CD4-positive, alpha-beta T cell treated with Interleukin-12 subunit alpha and Interleukin-12 subunit beta, for 1 hour (primary cell): ENCODE results near the gene LST1.
"Not testable (repeated sequence)": the region's sequence is repeated elsewhere in the genome, so short reads cannot be mapped to it uniquely, and the experiment has no call there.

ENCODE experiments used
- DNase-seq: peaks from one replicate; pipeline ENCODE4 v3.0.0-alpha.2; 2020

The LST1 gene

DNA sequence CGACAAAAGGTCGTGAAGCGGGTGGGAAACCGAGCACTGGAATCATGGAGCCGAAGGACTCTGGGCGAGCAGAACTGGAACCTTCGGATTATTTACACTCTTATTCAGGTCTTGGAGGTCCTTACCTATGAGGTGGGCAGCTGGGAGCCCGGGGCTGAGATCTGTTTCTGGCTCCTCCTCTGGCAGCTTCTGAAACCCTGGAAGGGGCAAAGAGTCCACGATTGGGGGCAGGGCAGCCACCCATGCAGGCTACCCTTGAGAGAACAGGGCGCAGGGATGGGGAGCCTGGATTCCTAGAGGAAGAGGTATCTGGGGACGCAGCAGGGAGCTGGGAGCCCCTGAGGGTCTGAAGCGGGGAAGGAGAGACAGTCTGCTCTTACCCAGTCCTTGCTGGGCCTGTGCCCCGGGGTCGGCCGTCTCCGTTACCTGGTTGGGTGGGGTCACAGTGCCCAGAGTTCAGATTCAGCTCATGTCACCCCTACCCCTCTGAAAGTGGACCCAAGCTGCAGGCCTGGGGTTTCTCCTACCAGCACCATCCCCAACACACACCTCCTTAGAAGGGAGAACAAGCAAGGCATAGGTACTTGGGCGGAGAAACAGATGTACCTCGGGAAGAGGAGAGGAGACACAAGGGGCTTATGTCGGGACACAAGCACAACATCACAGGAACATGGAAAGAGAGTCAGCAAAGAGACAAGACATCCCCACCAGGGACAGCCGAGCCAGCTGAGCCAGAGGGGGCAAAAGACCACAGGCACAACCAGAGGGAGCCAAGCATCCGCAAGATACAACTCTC, 4.4 kb upstream of the LST1 start:
- no peak for DNase-seq

DNA sequence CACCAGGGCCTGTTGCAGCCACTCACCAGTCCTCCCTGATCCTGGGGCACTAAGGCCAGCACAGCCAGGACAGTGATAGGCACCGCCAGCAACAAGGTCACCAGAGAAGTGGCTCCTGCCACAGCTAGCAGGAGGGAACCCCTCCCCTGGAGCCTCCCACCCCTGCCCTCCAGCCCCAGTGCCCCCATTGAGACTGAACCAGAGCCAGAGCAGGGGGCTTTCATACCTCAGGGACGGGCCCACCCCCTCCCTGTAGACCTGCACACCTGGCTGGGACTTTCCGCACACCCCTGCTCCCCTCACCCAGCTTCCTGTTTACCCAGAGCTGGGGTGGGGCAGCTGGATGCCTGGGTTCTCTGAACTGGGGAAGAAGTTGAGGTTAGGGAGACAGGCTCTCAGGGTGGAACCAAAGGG, 3.8 kb upstream of the LST1 start, which contains the start of gene LTB:
Gene LTB (minus strand): TSS at position 195 of the 414 bp plus-strand sequence. CDS start 7 bp downstream, at position 188.
- peak; percentile 84 for DNase-seq

DNA sequence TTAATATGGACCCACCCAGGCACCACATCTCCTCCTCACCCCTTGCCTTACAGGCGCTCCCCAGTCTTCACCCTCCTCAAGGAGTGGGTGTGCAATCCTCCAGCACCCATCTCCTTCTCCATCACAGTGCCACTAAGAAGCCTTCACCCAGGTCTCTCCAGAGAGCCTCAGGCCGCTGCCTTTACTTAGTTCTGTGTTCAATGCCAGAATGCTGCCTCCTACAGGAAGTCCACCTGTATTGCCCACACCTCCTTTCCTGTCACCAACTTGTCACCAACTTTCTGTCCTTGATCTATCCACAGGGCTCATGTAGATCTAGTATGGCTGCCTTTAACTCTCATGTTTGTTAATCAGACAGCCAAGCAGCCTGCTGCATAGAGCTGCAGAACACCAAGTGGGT, 586 bp upstream of the LST1 start:
- DNase-seq = peak; percentile 73

DNA sequence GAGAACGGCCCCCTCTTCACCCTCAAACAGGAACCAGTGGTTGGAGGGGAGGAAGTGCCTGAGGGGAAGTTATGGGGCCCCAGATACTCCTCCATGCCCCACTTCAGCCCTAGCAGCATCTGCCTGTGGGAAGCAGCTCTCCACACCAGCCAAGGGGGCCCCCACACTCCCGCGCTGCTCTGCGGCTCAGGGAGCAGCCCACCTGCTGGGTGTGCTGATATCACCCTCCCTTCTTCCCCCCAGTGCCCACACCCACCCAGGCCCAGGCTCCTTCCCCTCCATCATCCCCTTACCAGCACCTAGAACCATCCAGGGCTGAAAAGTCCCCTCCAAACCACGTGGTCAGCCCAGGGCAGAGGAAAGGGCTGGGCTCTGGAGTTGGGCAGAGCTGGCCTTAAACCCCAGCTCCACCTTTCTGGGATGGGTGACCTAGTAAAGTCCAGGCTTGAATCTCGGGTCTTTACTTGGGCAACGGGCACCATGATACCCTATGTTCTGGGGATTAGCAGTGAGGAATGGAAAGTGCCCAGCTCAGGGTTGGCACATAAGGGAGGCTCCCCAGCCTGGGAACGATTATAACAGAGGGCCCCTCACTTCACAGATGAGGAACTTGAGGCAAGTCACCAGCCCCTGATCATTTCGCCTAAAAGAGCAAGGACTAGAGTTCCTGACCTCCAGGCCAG, 663 bp downstream of the LST1 start:
- peak; percentile 56 for DNase-seq

DNA sequence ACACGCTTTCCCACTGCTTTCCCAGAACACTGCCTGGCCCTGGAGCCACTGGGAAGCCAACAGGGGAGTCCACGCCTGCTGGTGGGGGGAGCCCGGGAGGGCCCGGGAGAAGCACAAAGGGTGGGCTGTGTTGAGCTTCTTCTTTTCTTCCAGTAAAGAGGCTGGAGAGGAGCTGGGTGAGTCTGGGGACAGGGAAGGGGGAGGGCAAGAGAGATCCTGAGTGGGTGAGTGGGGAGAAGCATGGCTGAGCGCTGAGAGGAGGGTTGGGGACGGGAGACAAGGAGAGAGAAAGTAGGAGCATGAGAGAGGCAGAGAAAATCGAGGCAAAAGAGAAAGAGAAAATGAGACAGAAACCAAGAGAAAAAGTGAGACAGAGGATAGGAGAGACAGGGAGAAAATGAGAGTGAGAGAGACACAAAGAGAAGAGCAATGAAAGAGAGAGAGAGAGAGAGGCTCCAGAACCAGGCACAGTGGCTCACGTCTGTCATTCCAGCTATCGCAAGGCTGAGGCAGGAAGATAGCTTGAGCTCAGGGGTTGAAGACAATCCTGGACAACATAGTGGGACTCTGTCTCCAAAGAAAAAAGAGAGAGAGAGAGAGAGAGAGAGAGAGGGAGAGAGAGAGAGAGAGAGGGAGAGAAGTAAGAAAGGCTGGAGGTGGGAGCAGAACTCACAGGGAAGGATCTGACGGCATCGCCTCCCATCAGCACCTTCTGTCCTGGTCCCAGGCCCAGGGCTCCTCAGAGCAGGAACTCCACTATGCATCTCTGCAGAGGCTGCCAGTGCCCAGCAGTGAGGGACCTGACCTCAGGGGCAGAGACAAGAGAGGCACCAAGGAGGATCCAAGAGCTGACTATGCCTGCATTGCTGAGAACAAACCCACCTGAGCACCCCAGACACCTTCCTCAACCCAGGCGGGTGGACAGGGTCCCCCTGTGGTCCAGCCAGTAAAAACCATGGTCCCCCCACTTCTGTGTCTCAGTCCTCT, 2.0 kb downstream of the LST1 start:
- no peak for DNase-seq

DNA sequence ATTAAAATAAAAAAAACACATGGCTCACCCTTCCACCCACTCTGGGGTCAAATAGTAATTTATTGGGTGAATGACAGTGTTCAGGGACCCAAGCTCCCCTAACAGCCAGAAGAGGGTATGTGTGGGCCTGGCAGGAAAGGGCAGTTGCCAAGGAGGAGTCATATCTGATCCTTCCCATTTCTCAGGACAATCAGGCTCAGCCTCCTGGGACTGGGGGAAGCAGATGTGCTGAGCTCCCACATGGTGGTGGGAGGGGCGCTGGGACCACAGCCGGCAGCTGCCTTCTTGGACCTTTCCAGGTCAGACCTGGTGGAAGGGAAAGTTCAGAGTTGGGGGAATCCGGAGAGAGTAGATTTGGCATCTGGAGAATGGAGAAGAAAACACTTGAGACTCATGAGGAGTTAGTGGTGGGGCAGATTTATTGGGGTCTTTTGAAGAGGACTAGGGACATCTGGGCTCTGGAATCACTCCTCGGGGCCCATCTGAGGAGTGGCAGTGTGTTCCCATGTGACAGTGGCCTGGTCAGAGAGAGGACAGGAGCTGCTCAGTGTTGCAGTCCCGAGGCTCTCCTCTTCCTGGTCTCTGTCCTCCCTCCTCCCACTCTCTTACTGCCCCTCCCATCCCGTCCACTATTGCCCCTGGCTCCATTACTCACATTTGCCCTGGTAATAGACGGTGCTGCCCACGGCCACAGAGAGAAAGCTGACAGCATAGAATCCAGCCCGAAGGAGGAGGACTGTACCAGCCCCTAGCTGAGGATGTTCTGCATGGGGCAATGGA, 3.0 kb downstream of the LST1 start:
- no peak for DNase-seq

DNA sequence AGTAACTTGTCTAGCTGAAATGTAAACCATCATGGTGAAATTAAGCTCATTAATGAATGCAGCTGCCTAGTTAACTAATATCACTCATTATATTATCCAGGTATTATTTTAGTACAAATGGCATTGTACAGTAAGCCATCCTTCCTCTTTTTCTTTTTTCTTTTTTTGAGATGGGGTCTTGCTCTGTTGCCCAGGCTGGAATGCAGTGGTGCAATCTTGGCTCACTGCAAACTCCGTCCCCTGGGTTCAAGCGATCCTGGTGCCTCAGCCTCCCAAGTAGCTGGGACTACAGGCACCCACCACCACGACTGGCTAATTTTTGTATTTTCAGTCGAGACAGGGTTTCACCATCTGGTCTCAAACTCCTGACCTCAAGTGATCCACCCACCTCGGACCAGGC, 4.6 kb downstream of the LST1 start:
- DNase-seq = not testable (repeated sequence)

DNA sequence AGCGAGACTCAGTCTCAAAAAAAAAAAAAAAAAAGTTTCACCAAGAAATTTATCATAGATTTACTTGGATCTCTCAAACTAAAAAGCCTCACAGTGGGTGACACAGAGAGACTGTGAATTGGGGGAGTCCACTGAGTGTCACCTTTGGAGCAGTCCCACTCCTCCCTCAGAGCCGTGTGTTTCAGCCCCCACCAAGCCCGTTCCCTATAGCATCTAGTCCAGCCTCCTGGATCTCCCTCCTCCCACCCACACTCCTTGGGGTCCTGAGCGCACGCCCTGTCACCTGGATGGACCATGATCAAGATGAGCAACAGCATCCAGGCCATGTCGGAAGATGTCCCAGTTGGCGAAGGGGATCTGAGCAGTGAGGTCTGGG, 6.3 kb downstream of the LST1 start:
- no peak for DNase-seq

DNA sequence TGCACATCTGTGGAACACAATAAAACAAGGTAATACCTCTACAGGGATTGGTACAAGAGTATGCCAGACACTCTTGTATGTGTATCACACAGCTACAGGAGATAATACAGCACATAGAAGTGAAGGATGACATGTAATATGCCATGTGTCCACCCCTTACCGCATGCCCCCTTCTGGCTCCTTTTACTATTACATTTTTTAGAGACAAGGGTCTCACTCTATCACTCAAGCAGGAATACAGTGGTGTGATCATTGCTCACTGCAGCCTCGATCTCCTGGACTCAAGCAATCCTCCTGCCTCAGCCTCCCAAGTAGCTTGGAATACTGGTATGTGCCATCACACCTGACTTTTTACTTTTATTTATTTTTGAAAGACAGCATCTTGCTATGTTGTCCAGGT, 10.9 kb downstream of the LST1 start:
- DNase-seq = peak; percentile 84

DNA sequence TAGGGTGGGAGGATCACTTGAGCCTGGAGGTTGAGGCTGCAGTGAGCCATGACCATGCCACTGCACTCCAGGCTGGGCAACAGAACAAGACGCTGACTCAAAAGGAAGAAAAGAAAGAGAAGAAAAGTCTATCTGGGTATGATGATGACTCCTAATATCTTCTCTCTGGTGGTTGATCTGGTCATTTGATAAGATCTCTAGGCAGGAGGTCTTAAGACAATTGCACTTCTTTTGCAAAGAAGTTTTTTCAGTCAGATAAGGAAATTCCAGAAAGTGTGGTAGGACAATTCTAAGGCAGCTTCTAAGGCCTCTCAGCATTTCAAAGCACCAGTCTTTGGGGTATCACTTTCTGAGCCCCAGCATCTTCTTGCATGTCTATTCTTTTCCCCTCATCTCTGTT, 21.2 kb downstream of the LST1 start:
- DNase-seq = no peak

DNA sequence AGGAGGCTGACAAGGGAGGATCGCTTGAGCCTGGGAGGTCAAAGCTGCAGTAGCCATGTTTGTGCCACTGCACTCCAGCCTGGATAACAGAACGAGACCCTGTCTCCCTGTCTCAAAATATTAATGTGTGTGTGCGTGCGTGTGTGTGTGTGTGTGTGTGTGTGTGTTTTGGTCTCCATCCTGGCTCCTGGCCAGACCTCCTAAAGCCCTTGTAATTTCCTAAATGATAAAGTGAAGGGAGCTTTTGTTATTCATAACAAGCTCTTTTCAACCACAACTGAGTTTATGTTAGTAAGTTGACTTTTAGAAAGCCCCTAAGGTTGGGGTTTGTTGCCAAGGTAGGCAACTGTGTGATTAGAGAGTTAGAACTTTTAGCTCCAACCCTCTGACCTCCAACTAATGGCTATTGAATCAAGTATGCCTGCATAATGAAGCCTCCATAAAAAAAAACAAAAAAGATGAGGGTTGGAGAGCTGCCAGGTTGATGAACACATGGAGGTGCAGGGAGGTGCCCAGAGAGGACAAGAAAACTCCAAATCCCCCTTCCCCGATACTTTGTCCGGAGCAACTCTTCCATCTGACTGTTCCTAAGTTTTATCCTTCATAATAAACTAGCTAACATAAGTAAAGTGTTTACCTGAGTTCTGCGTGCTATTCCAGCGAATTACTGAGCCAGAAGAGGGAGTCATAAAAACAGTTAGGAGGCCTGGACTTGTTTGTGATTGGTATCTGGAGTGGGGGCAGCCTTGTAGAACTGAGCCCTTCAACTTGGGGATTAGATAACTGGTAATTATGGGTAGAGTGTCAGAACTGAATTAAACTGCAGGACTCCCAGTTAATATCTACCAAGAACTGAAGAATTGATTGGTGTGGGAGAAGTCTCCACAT, 23.7 kb downstream of the LST1 start:
- no peak for DNase-seq

DNA sequence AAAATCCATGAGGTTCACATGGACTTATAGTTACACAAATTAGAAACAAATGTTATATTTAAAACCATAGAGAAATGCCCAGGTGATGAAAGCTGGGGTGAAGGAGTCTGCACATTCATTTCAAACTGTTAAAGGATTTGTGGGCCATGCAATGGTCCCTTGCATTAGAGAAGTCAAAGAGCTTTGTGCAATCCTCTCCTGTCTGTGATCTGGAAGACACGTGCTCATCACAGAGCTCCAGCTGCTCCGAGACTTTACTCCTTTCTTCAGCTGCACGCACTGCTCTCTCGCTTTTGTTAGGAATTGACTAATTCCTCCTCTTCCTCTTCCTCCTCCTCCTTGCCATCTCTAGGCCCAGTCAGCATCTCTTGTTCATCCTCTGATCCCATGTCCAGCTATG, 24.9 kb downstream of the LST1 start:
- DNase-seq = no peak

DNA sequence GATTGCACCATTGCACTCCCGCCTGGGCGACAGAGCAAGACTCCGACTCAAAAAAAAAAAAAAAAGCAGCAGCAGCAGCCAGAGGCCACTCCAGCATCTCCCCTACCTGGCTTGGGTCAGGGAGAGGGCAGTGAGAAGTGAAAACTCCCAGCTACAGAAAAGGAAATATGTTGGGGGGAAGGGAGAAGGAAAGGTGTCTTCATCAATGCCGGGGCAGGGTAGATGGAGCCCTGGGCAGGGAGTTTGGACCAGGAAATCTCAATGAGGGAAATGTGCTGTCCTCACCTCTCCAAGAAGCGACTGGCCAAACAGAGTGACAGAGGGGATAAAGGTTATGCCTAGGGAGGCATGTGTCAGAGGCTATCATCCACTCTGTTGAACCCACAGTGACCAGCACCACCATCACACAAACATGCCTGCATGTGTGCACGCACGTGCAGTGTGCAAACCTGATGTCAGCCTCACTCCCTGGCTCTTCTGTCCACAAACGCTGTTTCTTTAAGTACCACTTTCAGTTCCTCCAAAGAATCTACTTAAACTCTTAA, 28.1 kb downstream of the LST1 start:
- DNase-seq = no peak

DNA sequence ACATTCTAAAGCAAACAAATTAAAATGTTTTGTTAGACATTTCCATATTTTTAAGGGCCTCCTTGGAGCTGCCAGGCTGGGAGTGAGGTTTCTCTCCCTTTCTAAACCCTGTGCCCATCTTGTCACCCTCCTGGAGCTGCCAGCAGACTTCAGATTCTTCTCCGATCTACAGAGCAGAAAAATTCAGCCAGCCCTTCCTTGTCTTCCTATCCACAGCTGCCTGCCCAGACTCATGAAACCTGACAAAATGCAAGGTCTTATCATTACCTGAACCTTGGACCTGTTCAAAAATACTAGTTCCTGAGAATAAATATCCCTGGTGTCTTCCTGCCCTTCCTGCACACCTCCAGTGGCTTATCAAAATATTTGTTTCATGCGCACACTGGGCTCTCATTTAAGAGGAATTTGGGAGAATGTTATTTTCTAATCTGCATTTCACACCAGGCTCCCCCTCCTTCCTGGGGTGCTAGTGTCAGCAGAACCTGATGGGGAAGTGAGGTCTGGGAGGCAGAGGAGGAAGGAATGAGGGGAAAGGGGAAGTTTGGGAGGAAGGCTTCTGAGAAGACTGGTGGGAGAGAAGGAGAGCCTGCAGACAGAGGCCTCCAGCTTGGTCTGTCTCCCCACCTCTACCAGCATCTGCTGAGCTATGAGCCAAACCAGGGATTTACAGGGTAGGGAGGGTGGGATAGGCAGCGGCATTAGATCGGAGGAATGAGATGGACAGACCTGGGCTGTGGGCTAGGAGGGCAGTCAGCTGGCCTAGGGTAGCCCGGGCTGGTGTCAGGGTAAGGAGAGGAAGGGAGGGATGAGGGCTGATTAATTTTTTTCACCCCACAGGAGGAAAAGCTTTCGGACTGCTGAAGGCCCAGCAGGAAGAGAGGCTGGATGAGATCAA, 28.9 kb downstream of the LST1 start, which contains the start of gene AIF1:
Gene AIF1 (plus strand): TSS at position 551 of the 895 bp plus-strand sequence. CDS start 96 bp downstream, at position 647.
- no peak for DNase-seq

DNA sequence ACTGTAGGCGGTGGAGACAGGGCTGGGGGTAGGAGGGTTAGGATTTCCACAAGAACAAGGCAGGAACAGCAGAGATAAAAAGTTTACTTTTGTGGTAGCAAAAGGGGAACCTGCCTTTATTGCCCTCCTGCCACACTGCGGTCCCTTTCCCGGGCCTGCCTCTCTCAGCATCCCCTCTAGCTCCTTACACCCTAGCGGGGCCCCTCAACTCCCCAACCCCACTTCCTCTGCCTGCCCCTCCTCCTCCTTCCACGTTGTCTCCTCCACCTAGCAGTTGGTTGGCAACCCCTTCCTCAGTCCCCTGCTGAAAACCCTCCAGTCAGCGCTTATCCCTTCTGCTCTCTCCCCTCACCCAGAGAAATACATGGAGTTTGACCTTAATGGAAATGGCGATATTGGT, 29.7 kb downstream of the LST1 start:
- peak; percentile 25 for DNase-seq

DNA sequence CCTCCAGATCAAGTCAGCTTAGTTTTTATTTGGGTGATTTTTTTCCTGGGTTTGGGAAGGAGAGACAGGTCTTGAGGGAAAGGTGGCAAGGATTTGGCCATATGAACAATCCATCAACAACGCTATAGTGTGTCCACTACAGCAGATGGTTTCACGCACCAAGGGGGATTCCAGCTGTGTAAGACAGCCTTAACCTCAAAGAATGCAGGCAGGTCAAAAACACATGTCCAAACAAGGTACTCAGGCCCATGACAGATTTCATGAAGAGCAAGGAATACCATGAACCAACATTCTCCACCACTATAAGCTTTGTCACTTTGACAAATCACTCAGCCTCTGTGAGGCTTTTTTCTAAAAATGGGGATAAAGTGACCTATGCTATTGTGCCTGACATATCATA, 30.9 kb downstream of the LST1 start:
- DNase-seq = no peak

DNA sequence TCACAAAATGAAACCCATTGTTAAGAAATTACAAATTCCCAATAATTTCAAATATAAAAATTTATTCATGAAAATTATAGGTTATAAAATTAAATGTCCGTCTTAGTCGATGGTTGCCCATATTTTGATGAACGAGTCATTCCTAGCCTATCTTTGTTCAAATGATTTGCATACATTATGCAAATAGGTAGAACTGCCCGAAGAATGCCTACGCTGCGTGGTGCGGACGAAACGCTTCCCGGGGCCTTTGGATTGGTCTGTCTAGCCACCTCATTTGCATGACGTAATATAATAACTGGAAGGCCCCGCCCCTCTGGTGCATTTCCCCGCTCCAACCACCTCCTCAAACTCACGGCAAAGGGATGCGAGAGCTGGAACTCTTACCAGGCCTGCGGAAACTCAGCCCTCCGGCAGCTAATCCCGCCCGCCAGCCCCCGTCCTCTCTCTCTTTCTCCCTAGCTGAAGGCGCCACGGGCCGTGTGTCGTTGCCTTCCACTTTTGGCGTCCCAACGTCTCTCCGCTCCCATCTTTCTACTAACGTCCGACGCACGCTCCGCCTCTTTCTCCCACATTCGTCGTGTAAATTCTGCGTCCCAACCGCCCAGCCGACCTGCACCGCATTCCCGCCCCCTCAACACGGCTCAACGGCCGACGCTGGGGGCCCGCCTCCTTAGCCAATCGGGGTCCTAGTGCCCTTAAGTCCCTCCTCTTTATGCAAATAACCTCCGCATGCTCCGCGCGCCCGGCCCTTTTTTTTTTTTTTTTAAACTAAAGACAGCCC, 33.9 kb downstream of the LST1 start:
- DNase-seq = peak; percentile 98

DNA sequence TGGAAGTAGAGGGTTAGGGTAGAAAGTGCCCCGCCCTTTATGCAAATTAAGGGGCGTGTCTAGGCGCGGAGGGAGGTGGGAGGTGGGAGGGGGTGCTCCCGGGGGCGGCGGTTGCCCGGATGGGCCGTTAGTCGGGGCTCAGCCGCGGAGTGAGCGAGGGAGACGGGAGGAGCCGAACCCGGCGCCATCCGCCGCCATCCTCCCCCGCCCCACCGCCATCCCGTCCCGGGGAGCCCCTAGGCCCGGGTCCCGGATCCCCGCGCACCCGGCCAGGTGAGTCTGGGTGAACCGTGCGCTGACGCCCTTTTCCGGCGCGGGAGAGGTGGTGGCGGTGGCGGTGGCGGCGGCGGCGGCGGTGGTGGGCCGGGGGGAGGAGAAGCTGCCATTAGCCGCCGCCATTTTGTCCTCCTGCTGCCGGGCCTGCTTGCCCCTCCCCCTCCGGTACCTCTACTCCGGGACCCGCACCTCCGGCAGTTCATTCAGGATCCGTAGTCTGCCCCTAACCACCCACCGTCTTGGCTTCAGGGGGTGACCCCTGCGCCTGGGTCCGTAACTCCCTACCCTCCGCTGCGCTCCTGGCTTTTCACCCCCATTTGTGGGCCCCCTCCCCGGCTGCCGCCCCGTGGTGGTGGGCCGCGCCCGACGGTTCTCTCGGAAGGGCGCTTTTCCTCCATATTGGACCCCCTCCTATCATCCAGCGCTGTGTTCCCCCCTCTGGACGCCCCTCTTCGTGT, 34.7 kb downstream of the LST1 start, which contains the start of gene PRRC2A:
Gene PRRC2A (plus strand): TSS at position 130 of the 734 bp plus-strand sequence. CDS start 2,075 bp downstream, outside the sequence.
- no peak for DNase-seq
